Measurements from ENCODE around the gene PRRT1B.

Gene PRRT1B

GRCh38 chr9:131606896-131607567 is 61.7 kb downstream of the PRRT1B start:
- no peak for TF ChIP-seq CTCF (IDR thresholded peaks at IDR 0.05; ENCODE audit: low read depth, low read length)
- no peak overlapping the region for H3K4me3 ChIP-seq (replicated peaks in 1 of 2; ENCODE audit: low read depth in 2 of 2, low read length in 2 of 2)
- DNase-seq (ENCODE audit: low read depth in 2 of 2), result no peak

GRCh38 chr9:131607591-131607990 is 62.3 kb downstream of the PRRT1B start:
- H3K4me3 ChIP-seq (replicated peaks in 1 of 2; ENCODE audit: low read depth in 2 of 2, low read length in 2 of 2), result no peak overlapping the region
- DNase-seq (ENCODE audit: low read depth in 2 of 2), result no peak
- TF ChIP-seq CTCF (IDR thresholded peaks at IDR 0.05; ENCODE audit: low read depth, low read length), result no peak

GRCh38 chr9:131608493-131609037 is 63.2 kb downstream of the PRRT1B start:
- H3K4me3 ChIP-seq (replicated peaks in 1 of 2; ENCODE audit: low read depth in 2 of 2, low read length in 2 of 2), result peak overlapping the region in 1 of 2 donors; percentile 19
- TF ChIP-seq CTCF (IDR thresholded peaks at IDR 0.05; ENCODE audit: low read depth, low read length), result no peak

More at GRCh38 chr9:131608493-131609037, 63.2 kb downstream of the PRRT1B start:
- peak; percentile 88 to 92 for DNase-seq (ENCODE audit: low read depth in 2 of 2)

All from cardiac fibroblast (primary cell).